Measurements from ENCODE around the gene FAF1. TPM values are rescaled to one million over a fixed set of nuclear protein-coding genes. Genes with fewer than 3 reads are reported as not detected.

The FAF1 gene
- total RNA-seq, 1 experiment from 2014 or later: 73.2 TPM

- no peak overlapping the region for H3K9ac ChIP-seq (ENCODE audit: low read length)
- ChIA-PET RAD21 (ENCODE audit: low non-redundant PET in 1 of 2, low total read pairs in 2 of 2, uncharacterized antibody in 2 of 2, unreplicated experiment in 2 of 2) (no interaction called here), POLR2A (no interaction called here), CTCF (no interaction called here)
- no TSS peak for BruUV-seq (replicated peaks)
- intact Hi-C loops (cut with micrococcal nuclease): no loop called here
- no peaks in the 10 kb centered on the region for H3K9me3 ChIP-seq (ENCODE audit: control insufficient read depth in 1 of 2, insufficient read depth in 1 of 2, low read depth in 1 of 2, low read length in 2 of 2)
- ATAC-seq (no peak), DNase-seq (ENCODE audit: low read depth, low spot score) (no peak)
- no peaks in the 10 kb centered on the region for H3K36me3 ChIP-seq (ENCODE audit: control insufficient read depth in 1 of 2, insufficient read depth in 2 of 2, low read length in 2 of 2)
- no peak overlapping the region for H3K4me2 ChIP-seq (ENCODE audit: low read length)
- H2AFZ ChIP-seq (ENCODE audit: low read depth, low read length, poor library complexity, severe bottlenecking): no peak overlapping the region
- TF ChIP-seq YY1 (IDR thresholded peaks at IDR 0.05; ENCODE audit: extremely low read depth, insufficient replicate concordance, low read depth, low read length) (no peak), FOSL1 (IDR thresholded peaks at IDR 0.05; ENCODE audit: low read depth) (no peak), SIN3A (IDR thresholded peaks at IDR 0.05; ENCODE audit: low read depth) (no peak), ZBTB33 (IDR thresholded peaks at IDR 0.05; ENCODE audit: extremely low read depth, insufficient replicate concordance, low read length) (no peak), EGR1 (IDR thresholded peaks at IDR 0.05; ENCODE audit: low read depth) (no peak), SP1 (IDR thresholded peaks at IDR 0.05; ENCODE audit: low read depth) (no peak), EZH2 (IDR thresholded peaks at IDR 0.05) (no peak), CEBPB (IDR thresholded peaks at IDR 0.05; ENCODE audit: low read depth) (no peak), CBX3 (IDR thresholded peaks at IDR 0.05; ENCODE audit: low read depth) (no peak), ZNF274 (IDR thresholded peaks at IDR 0.05; ENCODE audit: low read depth, low read length) (no peak), CTCF (IDR thresholded peaks at IDR 0.05 in 2 of 3, conservative IDR thresholded peaks at IDR 0.05 in 1 of 3; ENCODE audit: borderline replicate concordance in 1 of 3, insufficient read depth in 1 of 3, low read depth in 2 of 3, low read length in 2 of 3) (no peak), RAD21 (IDR thresholded peaks at IDR 0.05; ENCODE audit: low read depth) (no peak), ATF3 (IDR thresholded peaks at IDR 0.05) (no peak), ELF1 (IDR thresholded peaks at IDR 0.05; ENCODE audit: borderline replicate concordance, low read depth) (no peak), REST (IDR thresholded peaks at IDR 0.05; ENCODE audit: low read depth) (no peak), POLR2AphosphoS5 (IDR thresholded peaks at IDR 0.05; ENCODE audit: low read depth, low read length) (no peak), TCF7L2 (IDR thresholded peaks at IDR 0.05; ENCODE audit: borderline replicate concordance, extremely low read depth, insufficient read depth, insufficient read length) (no peak), MAX (IDR thresholded peaks at IDR 0.05) (no peak), POLR2A (IDR thresholded peaks at IDR 0.05; ENCODE audit: borderline replicate concordance, extremely low read depth, insufficient read depth, insufficient read length) (no peak)
- no peaks in the 10 kb centered on the region for H3K27me3 ChIP-seq (ENCODE audit: insufficient read depth, low read length)
- H3K4me1 ChIP-seq (ENCODE audit: control insufficient read depth in 1 of 2, insufficient read depth in 2 of 2, low read length in 2 of 2): no peaks in the 10 kb centered on the region
- H3K9me2 ChIP-seq (ENCODE audit: insufficient read depth): no peaks in the 10 kb centered on the region
- H3K27ac ChIP-seq (ENCODE audit: low read depth, low read length): no peak overlapping the region
- H3K79me2 ChIP-seq (ENCODE audit: insufficient read depth, low read length): no peaks in the 10 kb centered on the region
- no peaks in the 10 kb centered on the region for H4K20me1 ChIP-seq (ENCODE audit: insufficient read depth)
- H3K4me3 ChIP-seq (replicated peaks in 1 of 2; ENCODE audit: low read depth in 1 of 2, low read length in 2 of 2): no peak overlapping the region
These were observed 566.4 kb downstream of the FAF1 start for GRCh38 chr1:50393522-50394120.
